PC-3 (cell line): ENCODE data around the gene HAUS1. TPM values are rescaled to one million over a fixed set of nuclear protein-coding genes. Genes with fewer than 3 reads are reported as not detected.

Source experiments
- ATAC-seq: fragments of 200-7000 bp; cut with Tn5 transposase; 2 replicates; pipeline ENCODE4 v1.9.1; 2020; ENCODE audit warnings: mild to moderate bottlenecking, moderate library complexity
- BruUV-seq: library from RNA; stranded (reverse); fragments of 400-500 nt; replicated peaks from 2 replicates; lab custom pipeline; 2021; lab: Mats Ljungman, UMichigan
- CTCF ChIA-PET: fragments of 300-600 bp; sonication (Branson Sonifier 250); formaldehyde crosslinking; loops from one replicate; lab custom pipeline; 2022; ENCODE audit warnings: antibody characterized with exemption; lab: Charles Lee
- POLR2A ChIA-PET: fragments of 300-600 bp; sonication (Branson Sonifier 250); formaldehyde crosslinking; loops from one replicate; lab custom pipeline; 2022; ENCODE audit warnings: antibody characterized with exemption; ENCODE audit not compliant: unreplicated experiment; lab: Charles Lee
- DNase-seq: peaks from one replicate; pipeline ENCODE4 v3.0.0-alpha.2; 2015
- H2AFZ ChIP-seq: fragments of 300-600 bp; sonication (generic); 2 replicates; pipeline ENCODE4 v1.6.0; 2016; ENCODE audit warnings: antibody characterized with exemption, low read length
- H3F3A ChIP-seq: fragments of 300-600 bp; sonication (generic); one replicate; pipeline ENCODE4 v1.6.0; 2017; ENCODE audit warnings: antibody characterized with exemption, low read length, control low read depth, mild to moderate bottlenecking; ENCODE audit not compliant: unreplicated experiment
- H3K27ac ChIP-seq: fragments of 300-600 bp; sonication (generic); 2 replicates; pipeline ENCODE4 v1.5.1; 2016; ENCODE audit warnings: mild to moderate bottlenecking, low read length
- H3K27me3 ChIP-seq: fragments of 300-600 bp; sonication (generic); 2 replicates; pipeline ENCODE4 v1.6.1; 2016; ENCODE audit warnings: low read length, mixed read lengths
- H3K36me3 ChIP-seq: fragments of 300-600 bp; sonication (generic); 2 replicates; pipeline ENCODE4 v1.6.1; 2016; ENCODE audit warnings: low read depth, mixed run types, low read length, mixed read lengths
- H3K4me1 ChIP-seq: fragments of 300-600 bp; sonication (generic); 2 replicates; pipeline ENCODE4 v1.5.1; 2016; ENCODE audit warnings: low read length; ENCODE audit not compliant: insufficient read depth
- H3K4me2 ChIP-seq: fragments of 300-600 bp; sonication (generic); 2 replicates; pipeline ENCODE4 v1.6.0; 2016; ENCODE audit warnings: low read length
- H3K4me3 ChIP-seq: fragments of 300-600 bp; sonication (generic); 2 replicates; pipeline ENCODE4 v1.5.1; 2016; ENCODE audit warnings: mild to moderate bottlenecking, low read length, mixed read lengths
- H3K79me2 ChIP-seq: fragments of 300-600 bp; sonication (generic); 2 replicates; pipeline ENCODE4 v1.6.1; 2017; ENCODE audit warnings: low read length, mixed read lengths
- H3K9ac ChIP-seq: fragments of 300-600 bp; sonication (generic); 2 replicates; pipeline ENCODE4 v1.6.0; 2016; ENCODE audit warnings: mild to moderate bottlenecking, low read length
- H3K9me2 ChIP-seq: fragments of 300-600 bp; sonication (generic); replicated peaks from 2 replicates; pipeline ENCODE4 v1.6.1; 2016; ENCODE audit warnings: mixed run types, low read length, mixed read lengths
- H3K9me3 ChIP-seq: fragments of 300-600 bp; sonication (generic); 2 replicates; pipeline ENCODE4 v1.6.1; 2016; ENCODE audit warnings: low read length, mixed read lengths
- H4K20me1 ChIP-seq: fragments of 300-600 bp; sonication (generic); 2 replicates; pipeline ENCODE4 v1.6.1; 2016; ENCODE audit warnings: low read length, mixed read lengths
- CTCF ChIP-seq: fragments of 300-600 bp; sonication (generic); conservative IDR thresholded peaks from 2 replicates; pipeline ENCODE4 v1.5.1; 2017; ENCODE audit warnings: antibody characterized with exemption, low read depth, mild to moderate bottlenecking, low read length
- EZH2 ChIP-seq: fragments of 300-600 bp; sonication (generic); IDR thresholded peaks from one replicate; pipeline ENCODE4 v1.6.1; 2017; ENCODE audit warnings: antibody characterized with exemption, mild to moderate bottlenecking, low read length; ENCODE audit not compliant: unreplicated experiment
- EZH2phosphoT487 ChIP-seq: fragments of 300-600 bp; sonication (generic); IDR thresholded peaks from 2 replicates; pipeline ENCODE4 v1.6.1; 2018; ENCODE audit warnings: mild to moderate bottlenecking, antibody characterized with exemption, low read length, borderline replicate concordance
- intact Hi-C: fragments of 100-400 bp; cut with micrococcal nuclease; formaldehyde crosslinking; loops from 2 replicates; pipeline ENCODE4 v1.9.0; 2023
- total RNA-seq: library from RNA; depleted of rRNA; stranded (reverse); fragments of >200 nt; gene quantifications from 2 replicates; pipeline ENCODE4 v1.2.3, GENCODE V29; 2014

HAUS1 gene
- total RNA-seq, 1 experiment from 2014 or later = 17.7 TPM

DNA sequence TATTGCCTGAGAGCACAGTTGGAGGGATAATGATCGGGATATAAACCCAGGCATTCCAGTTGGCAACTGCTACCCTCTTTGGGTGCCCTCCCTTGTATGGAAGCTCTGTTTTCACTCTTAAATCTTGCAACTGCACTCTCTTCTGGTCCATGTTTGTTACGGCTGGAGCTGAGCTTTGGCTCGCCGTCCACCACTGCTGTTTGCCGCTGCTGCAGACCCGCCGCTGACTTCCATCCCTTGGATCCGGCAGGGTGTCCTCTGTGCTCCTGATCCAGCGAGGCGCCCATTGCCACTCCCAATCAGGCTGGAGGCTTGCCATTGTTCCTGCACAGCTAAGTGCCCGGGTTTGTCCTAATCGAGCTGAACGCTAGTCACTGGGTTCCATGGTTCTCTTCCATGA lies 60.7 kb downstream of the HAUS1 start:
- H4K20me1 ChIP-seq = no peaks in the 10 kb centered on the region
- no peaks in the 10 kb centered on the region for H3K36me3 ChIP-seq
- CTCF ChIA-PET = no interaction called here
- no peaks in the 10 kb centered on the region for H3F3A ChIP-seq
- DNase-seq (no peak), ATAC-seq (no peak)
- intact Hi-C loops = no loop called here
- no peaks in the 10 kb centered on the region for H3K9me3 ChIP-seq
- no TSS peak for BruUV-seq
- H3K79me2 ChIP-seq = no peaks in the 10 kb centered on the region
- TF ChIP-seq EZH2phosphoT487 = no peak
- TF ChIP-seq CTCF = no peak
- TF ChIP-seq EZH2 = no peak
- no peak overlapping the region for H3K27ac ChIP-seq
- POLR2A ChIA-PET = no interaction called here
- H3K9ac ChIP-seq = no peak overlapping the region
- no peak overlapping the region for H3K4me2 ChIP-seq
- no peak overlapping the region for H2AFZ ChIP-seq
- H3K4me3 ChIP-seq = no peak overlapping the region
- H3K27me3 ChIP-seq = no peaks in the 10 kb centered on the region
- peaks cover 9% of the 10 kb centered on the region; the same call in 1 of the 2 replicates for H3K4me1 ChIP-seq
- H3K9me2 ChIP-seq = no peaks in the 10 kb centered on the region

GRCh38 chr18:46166261-46166970 lies 62.2 kb downstream of the HAUS1 start:
- POLR2A ChIA-PET = no interaction called here
- ATAC-seq = no peak
- CTCF ChIA-PET = no interaction called here

More at GRCh38 chr18:46166261-46166970, 62.2 kb downstream of the HAUS1 start:
- intact Hi-C loops = no loop called here
- H3K9me3 ChIP-seq = no peaks in the 10 kb centered on the region
- BruUV-seq = no TSS peak
- H3K4me3 ChIP-seq = no peak overlapping the region
- H2AFZ ChIP-seq = no peak overlapping the region
- no peaks in the 10 kb centered on the region for H3K9me2 ChIP-seq
- TF ChIP-seq CTCF = no peak
- TF ChIP-seq EZH2 = no peak
- no peak for TF ChIP-seq EZH2phosphoT487
- no peak overlapping the region for H3K4me2 ChIP-seq
- no peaks in the 10 kb centered on the region for H4K20me1 ChIP-seq
- no peak overlapping the region for H3K9ac ChIP-seq
- H3K79me2 ChIP-seq = no peaks in the 10 kb centered on the region
- H3K4me1 ChIP-seq = peaks cover 9% of the 10 kb centered on the region; the same call in 1 of the 2 replicates
- no peaks in the 10 kb centered on the region for H3K36me3 ChIP-seq
- H3F3A ChIP-seq = no peaks in the 10 kb centered on the region
- no peak for DNase-seq
- H3K27ac ChIP-seq = no peak overlapping the region
- H3K27me3 ChIP-seq = no peaks in the 10 kb centered on the region
